Measurements from ENCODE around the gene ATP10D.

- TF ChIP-seq POLR2A (IDR thresholded peaks at IDR 0.05; ENCODE audit: low read length) (no peak), GATA1 (IDR thresholded peaks at IDR 0.05; ENCODE audit: low read depth, low read length) (no peak)
These were observed 155.8 kb downstream of the ATP10D start for GRCh38 chr4:47640911-47641310.

All from erythroblast (primary cell).